ENCODE results near the gene ACADVL. TPM values are rescaled to one million over a fixed set of nuclear protein-coding genes. Genes with fewer than 3 reads are reported as not detected.
"Not testable (repeated sequence)": the region's sequence is repeated elsewhere in the genome, so short reads cannot be mapped to it uniquely, and the experiment has no call there.

Gene ACADVL
- total RNA-seq, 2 experiments from 2014 or later, result 348 to 371 TPM

GRCh38 chr17:7239091-7240027, 19.6 kb downstream of the ACADVL start, which contains the start of gene PHF23:
Gene PHF23, minus strand, starts transcription at chr17:7239457. Its CDS starts 178 bp downstream, at chr17:7239279.
- Mint-ChIP-seq H3K9me3 (ENCODE audit: insufficient read depth) (no peaks in the 10 kb centered on the region), H3K4me3 (peak within 1 kb of the TSS; percentile 98), H3K36me3 (ENCODE audit: low read depth) (peaks cover 61% of the 10 kb centered on the region), H3K4me1 (ENCODE audit: low read depth) (peaks cover 66% of the 10 kb centered on the region), H3K27ac (peak within 1 kb of the TSS; percentile 91), H3K27me3 (ENCODE audit: low read depth) (no peaks in the 10 kb centered on the region)
- ChIA-PET POLR2A (interaction anchor here (0.6 to 4.7 kb wide), 8 partner anchors 11 to 197 kb away, joined by 3 to 35 read pairs (median 3); partner anchors contain the start of genes ACADVL and DLG4), CTCF (interaction anchor here (1.0 to 3.3 kb wide), 5 partner anchors 11 to 322 kb away, joined by 3 to 24 read pairs (median 3); no protein-coding TSS in a partner anchor)
- DNase-seq (peak; percentile 98), ATAC-seq (peak; percentile 67)

GRCh38 chr17:7240375-7240774, 20.6 kb downstream of the ACADVL start:
- peak overlapping the region; percentile 98 for H3K4me3 Mint-ChIP-seq
- H3K9me3 Mint-ChIP-seq (ENCODE audit: insufficient read depth), result no peaks in the 10 kb centered on the region
- no peaks in the 10 kb centered on the region for H3K27me3 Mint-ChIP-seq (ENCODE audit: low read depth)
- ATAC-seq, result no peak
- peak overlapping the region; percentile 91 for H3K27ac Mint-ChIP-seq
- ChIA-PET CTCF (interaction anchor here (0.5 to 3.3 kb wide), 4 partner anchors 19 to 105 kb away, joined by 3 to 24 read pairs (median 6); no protein-coding TSS in a partner anchor), POLR2A (interaction anchor here (1.3 to 4.7 kb wide), 2 partner anchors 10 to 18 kb away, joined by 3 to 35 read pairs; partner anchors contain the start of genes ACADVL and DLG4)
- H3K4me1 Mint-ChIP-seq (ENCODE audit: low read depth), result peaks cover 55% of the 10 kb centered on the region
- peaks cover 60% of the 10 kb centered on the region for H3K36me3 Mint-ChIP-seq (ENCODE audit: low read depth)
- no peak for DNase-seq

- CTCF ChIA-PET, result interaction anchor here (0.5 to 1.8 kb wide), 8 partner anchors 9 to 196 kb away, joined by 3 to 13 read pairs (median 4); partner anchors contain the start of genes ACADVL and DLG4
- no peaks in the 10 kb centered on the region for H3K27me3 Mint-ChIP-seq (ENCODE audit: low read depth)
- no peak for ATAC-seq
- peak overlapping the region; percentile 93 for H3K27ac Mint-ChIP-seq
- H3K9me3 Mint-ChIP-seq (ENCODE audit: insufficient read depth), result no peaks in the 10 kb centered on the region
- peak overlapping the region; percentile 98 for H3K4me3 Mint-ChIP-seq
- DNase-seq, result no peak
- POLR2A ChIA-PET, result interaction anchor here (1.3 to 2.5 kb wide), 3 partner anchors 9 to 21 kb away, joined by 3 to 15 read pairs (median 8); partner anchors contain the start of genes ACADVL, CTDNEP1, DLG4 and ELP5
- H3K36me3 Mint-ChIP-seq (ENCODE audit: low read depth), result peaks cover 57% of the 10 kb centered on the region
- H3K4me1 Mint-ChIP-seq (ENCODE audit: low read depth), result peaks cover 47% of the 10 kb centered on the region
These were observed 21.5 kb downstream of the ACADVL start for GRCh38 chr17:7241090-7241733.

GRCh38 chr17:7241783-7242716, 22.3 kb downstream of the ACADVL start, which contains the start of gene GABARAP:
Gene GABARAP, minus strand, starts transcription at chr17:7242449. Its CDS starts 119 bp downstream, at chr17:7242330.
- peak; percentile 95 for DNase-seq
- CTCF ChIA-PET, result interaction anchor here (0.7 to 1.8 kb wide), 14 partner anchors 9 to 196 kb away, joined by 3 to 13 read pairs (median 4); partner anchors contain the start of genes ACADVL, CTDNEP1 and DLG4
- POLR2A ChIA-PET, result interaction anchor here (0.6 to 2.5 kb wide), 10 partner anchors 8 to 342 kb away, joined by 3 to 15 read pairs (median 4); partner anchors contain the start of genes ACADVL, CTDNEP1, DLG4 and DVL2

GRCh38 chr17:7242717-7243452, 23.1 kb downstream of the ACADVL start:
- ATAC-seq (peak; percentile 40), DNase-seq (peak; percentile 95)
- Mint-ChIP-seq H3K4me3 (peak overlapping the region; percentile 98), H3K27ac (peak overlapping the region; percentile 93), H3K27me3 (ENCODE audit: low read depth) (no peaks in the 10 kb centered on the region), H3K36me3 (ENCODE audit: low read depth) (peaks cover 55% of the 10 kb centered on the region), H3K9me3 (ENCODE audit: insufficient read depth) (no peaks in the 10 kb centered on the region), H3K4me1 (ENCODE audit: low read depth) (peaks cover 41% of the 10 kb centered on the region)
- ChIA-PET CTCF (interaction anchor here (0.7 to 1.6 kb wide), 9 partner anchors 8 to 318 kb away, joined by 3 to 8 read pairs (median 3); partner anchors contain the start of genes ACADVL, CTDNEP1 and DLG4), POLR2A (interaction anchor here (0.6 to 2.5 kb wide), 12 partner anchors 8 to 1769 kb away, joined by 3 to 15 read pairs (median 3); partner anchors contain the start of genes ACADVL, CTDNEP1, DLG4 and DVL2)

More at GRCh38 chr17:7241783-7242716, 22.3 kb downstream of the ACADVL start, which contains the start of gene GABARAP:
- peak; percentile 38 for ATAC-seq
- Mint-ChIP-seq H3K4me1 (ENCODE audit: low read depth) (peaks cover 45% of the 10 kb centered on the region), H3K4me3 (peak within 1 kb of the TSS; percentile 98), H3K27ac (peak within 1 kb of the TSS; percentile 93), H3K27me3 (ENCODE audit: low read depth) (no peaks in the 10 kb centered on the region), H3K9me3 (ENCODE audit: insufficient read depth) (no peaks in the 10 kb centered on the region), H3K36me3 (ENCODE audit: low read depth) (peaks cover 58% of the 10 kb centered on the region)

- no peaks in the 10 kb centered on the region for H3K9me3 Mint-ChIP-seq (ENCODE audit: insufficient read depth)
- ChIA-PET CTCF (interaction anchor here (1.1 to 1.6 kb wide), 4 partner anchors 8 to 317 kb away, joined by 3 to 8 read pairs (median 4); partner anchors contain the start of genes ACADVL, CTDNEP1 and DLG4), POLR2A (interaction anchor here (0.6 to 2.5 kb wide), 8 partner anchors 8 to 1769 kb away, joined by 3 to 15 read pairs (median 4); partner anchors contain the start of genes ACADVL, CTDNEP1, DLG4 and ELP5)
- H3K4me1 Mint-ChIP-seq (ENCODE audit: low read depth), result peaks cover 41% of the 10 kb centered on the region
- no peak for DNase-seq
- H3K36me3 Mint-ChIP-seq (ENCODE audit: low read depth), result peaks cover 55% of the 10 kb centered on the region
- H3K27me3 Mint-ChIP-seq (ENCODE audit: low read depth), result no peaks in the 10 kb centered on the region
- H3K4me3 Mint-ChIP-seq, result peak overlapping the region; percentile 98
- ATAC-seq, result no peak
- H3K27ac Mint-ChIP-seq, result peak overlapping the region; percentile 81
These were observed 23.7 kb downstream of the ACADVL start for GRCh38 chr17:7243453-7243729.

GRCh38 chr17:7243838-7244237, 24.1 kb downstream of the ACADVL start:
- ChIA-PET CTCF (interaction anchor here (1.1 to 1.6 kb wide), 3 partner anchors 22 to 317 kb away, joined by 3 to 5 read pairs (median 3); partner anchors contain the start of genes ACADVL and DLG4), POLR2A (interaction anchor here (0.6 to 1.6 kb wide), 4 partner anchors 17 to 340 kb away, joined by 3 to 5 read pairs (median 3); partner anchors contain the start of gene MPDU1)
- not testable (repeated sequence) for H3K27me3 Mint-ChIP-seq (ENCODE audit: low read depth); H3K27ac Mint-ChIP-seq; ATAC-seq; DNase-seq; H3K9me3 Mint-ChIP-seq (ENCODE audit: insufficient read depth); H3K4me3 Mint-ChIP-seq
- peaks cover 56% of the 10 kb centered on the region for H3K36me3 Mint-ChIP-seq (ENCODE audit: low read depth)
- peaks cover 46% of the 10 kb centered on the region for H3K4me1 Mint-ChIP-seq (ENCODE audit: low read depth)

- ChIA-PET CTCF (no interaction called here), POLR2A (no interaction called here)
- Mint-ChIP-seq H3K4me1 (ENCODE audit: low read depth) (peaks cover 41% of the 10 kb centered on the region), H3K27me3 (ENCODE audit: low read depth) (no peaks in the 10 kb centered on the region), H3K9me3 (ENCODE audit: insufficient read depth) (no peaks in the 10 kb centered on the region), H3K36me3 (ENCODE audit: low read depth) (peaks cover 53% of the 10 kb centered on the region), H3K4me3 (no peak overlapping the region), H3K27ac (peak overlapping the region; percentile 61)
- ATAC-seq, result no peak
- DNase-seq, result no peak
These were observed 27.0 kb downstream of the ACADVL start for GRCh38 chr17:7246779-7247178.

- ATAC-seq (no peak), DNase-seq (no peak)
- CTCF ChIA-PET, result no interaction called here
- H3K27ac Mint-ChIP-seq, result no peak overlapping the region
- H3K27me3 Mint-ChIP-seq (ENCODE audit: low read depth), result no peaks in the 10 kb centered on the region
- peaks cover 40% of the 10 kb centered on the region for H3K4me1 Mint-ChIP-seq (ENCODE audit: low read depth)
- no peaks in the 10 kb centered on the region for H3K9me3 Mint-ChIP-seq (ENCODE audit: insufficient read depth)
- H3K4me3 Mint-ChIP-seq, result no peak overlapping the region
- H3K36me3 Mint-ChIP-seq (ENCODE audit: low read depth), result peaks cover 45% of the 10 kb centered on the region
- POLR2A ChIA-PET, result interaction anchor here (0.5 kb wide), 1 partner anchor 303 kb away, joined by 3 read pairs; no protein-coding TSS in a partner anchor
These were observed 29.1 kb downstream of the ACADVL start for GRCh38 chr17:7248796-7249195.

Measured in activated CD8-positive, alpha-beta T cell treated with anti-CD3 and anti-CD28 coated beads, Interleukin-2, amount 10 ng/mL, durations not matched to agents 7 days and 5 days (primary cell).